GM12878 (cell line): ENCODE measurements around the gene LSM3. TPM values are rescaled to one million over a fixed set of nuclear protein-coding genes. Genes with fewer than 3 reads are reported as not detected.

Experiments
- ATF7 ChIP-seq: fragments of 450-650 bp; IDR thresholded peaks from 2 replicates; pipeline ENCODE4 v1.6.1; 2016; ENCODE audit warnings: low read depth, mild to moderate bottlenecking
- BCLAF1 ChIP-seq: fragments of 450-650 bp; IDR thresholded peaks from 2 replicates; pipeline ENCODE4 v1.6.1; 2017; ENCODE audit warnings: antibody characterized with exemption, mild to moderate bottlenecking, moderate library complexity
- CHD2 ChIP-seq: IDR thresholded peaks from 2 replicates; pipeline ENCODE4 v1.6.1; 2011; ENCODE audit warnings: low read depth, low read length, improper control_type of control experiment, borderline replicate concordance
- CREM ChIP-seq: IDR thresholded peaks from 2 replicates; pipeline ENCODE4 v1.6.1; 2014; ENCODE audit warnings: antibody characterized with exemption, low read depth
- DPF2 ChIP-seq: fragments of 450-650 bp; IDR thresholded peaks from 2 replicates; pipeline ENCODE4 v1.6.1; 2017; ENCODE audit warnings: mild to moderate bottlenecking
- JUND ChIP-seq: IDR thresholded peaks from 2 replicates; pipeline ENCODE4 v1.6.1; 2012; ENCODE audit warnings: low read depth, mild to moderate bottlenecking, low read length, improper control_type of control experiment, moderate library complexity
- MYC ChIP-seq: IDR thresholded peaks from 2 replicates; pipeline ENCODE4 v1.6.1; 2011; ENCODE audit warnings: mild to moderate bottlenecking, low read length, moderate library complexity, inconsistent platforms; ENCODE audit not compliant: insufficient read depth, insufficient replicate concordance, insufficient read length, severe bottlenecking
- NR2C1 ChIP-seq: fragments of 450-650 bp; IDR thresholded peaks from 2 replicates; pipeline ENCODE4 v1.6.1; 2017; ENCODE audit warnings: antibody characterized with exemption, mild to moderate bottlenecking, moderate library complexity
- RBBP5 ChIP-seq: fragments of 200-600 bp; sonication (generic); conservative IDR thresholded peaks from 2 replicates; pipeline ENCODE4 v1.6.1; 2016
- SKIL ChIP-seq: fragments of 450-650 bp; IDR thresholded peaks from 2 replicates; pipeline ENCODE4 v1.6.1; 2017; ENCODE audit warnings: mild to moderate bottlenecking, low read depth, inconsistent platforms; ENCODE audit not compliant: poor library complexity, severe bottlenecking
- SMAD5 ChIP-seq: IDR thresholded peaks from 2 replicates; pipeline ENCODE4 v1.6.1; 2016; ENCODE audit warnings: antibody characterized with exemption, low read depth
- ZNF687 ChIP-seq: fragments of 450-650 bp; IDR thresholded peaks from 2 replicates; pipeline ENCODE4 v1.6.1; 2017; ENCODE audit warnings: mild to moderate bottlenecking, moderate library complexity
- polyA plus RNA-seq, 11 experiments: library from polyadenylated mRNA; depleted of rRNA in 4 of 11; unstranded in 6 of 11; stranded (reverse) in 5 of 11; fragments of >200 nt; fragmentation: Nextera tagmentation in 4 of 11; fragmentation: Illumina TruSeq in 1 of 11; extraction: Ambion mirVana in 4 of 11; extraction: Trizol in 1 of 11; gene quantifications; 1 replicate in 1 of 11; 2 replicates in 10 of 11; pipeline versions ENCODE4 v1.2.1 to v1.2.3, GENCODE V29; 2011 to 2016; ENCODE audit warnings: inconsistent platforms in 2 of 11, missing spikeins in 2 of 11, low read depth in 1 of 11
- total RNA-seq, 4 experiments: library from RNA; depleted of rRNA in 3 of 4; stranded (reverse); fragments of >200 nt in 3 of 4; fragmentation: Illumina TruSeq in 1 of 4; extraction: Trizol in 1 of 4; gene quantifications; 2 replicates each; pipeline versions ENCODE4 v1.2.1 to v1.2.3, GENCODE V29; 2013 to 2021
- TF ChIP-seq, protein P1 (sequence below): IDR thresholded peaks from 2 replicates; pipeline ENCODE4 v1.6.1; 2012; ENCODE audit warnings: mild to moderate bottlenecking, low read depth, low read length
- TF ChIP-seq, protein P2 (sequence below): fragments of 450-650 bp; IDR thresholded peaks from 2 replicates; pipeline ENCODE4 v1.6.1; 2017; ENCODE audit warnings: low read depth, mild to moderate bottlenecking, moderate library complexity

LSM3 gene
- total and polyA plus RNA-seq, 10 of the 15 experiments (the other 5 are each of a cell fraction or from before 2014, with no cell fraction given): 15.5 to 111 (median 29.1) TPM

DNA sequence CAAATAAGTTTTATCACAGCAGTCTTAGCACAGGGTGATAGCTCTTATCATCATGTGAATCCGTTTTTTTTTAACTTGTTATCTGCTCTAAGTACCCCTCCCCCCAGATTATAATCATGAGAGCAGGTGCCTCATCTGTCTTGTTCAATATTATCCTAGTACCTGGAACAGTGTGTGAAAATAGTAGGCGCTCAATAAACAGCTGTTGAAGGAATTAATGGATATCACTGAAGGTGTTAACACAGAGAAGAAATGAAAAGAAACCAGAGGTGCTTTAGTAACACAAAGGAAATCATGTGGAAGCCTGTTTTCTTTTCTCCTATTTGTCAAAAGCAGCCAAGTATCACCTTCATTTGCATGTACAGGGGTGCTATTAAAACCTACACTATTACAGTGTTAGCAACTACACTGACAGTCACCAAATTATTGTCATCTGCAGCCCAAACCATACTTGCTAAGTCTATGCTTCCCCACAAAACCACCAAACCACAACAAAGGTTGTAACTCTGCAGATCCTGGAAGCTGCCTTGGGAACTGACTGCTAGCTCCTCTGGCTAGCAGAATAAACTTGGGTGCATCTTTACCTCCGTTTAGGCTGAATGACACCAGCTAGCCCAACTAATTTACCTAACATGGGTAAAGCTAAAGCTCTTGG, 3.1 kb upstream of the LSM3 start (continued):
- TF ChIP-seq, protein P1, sequence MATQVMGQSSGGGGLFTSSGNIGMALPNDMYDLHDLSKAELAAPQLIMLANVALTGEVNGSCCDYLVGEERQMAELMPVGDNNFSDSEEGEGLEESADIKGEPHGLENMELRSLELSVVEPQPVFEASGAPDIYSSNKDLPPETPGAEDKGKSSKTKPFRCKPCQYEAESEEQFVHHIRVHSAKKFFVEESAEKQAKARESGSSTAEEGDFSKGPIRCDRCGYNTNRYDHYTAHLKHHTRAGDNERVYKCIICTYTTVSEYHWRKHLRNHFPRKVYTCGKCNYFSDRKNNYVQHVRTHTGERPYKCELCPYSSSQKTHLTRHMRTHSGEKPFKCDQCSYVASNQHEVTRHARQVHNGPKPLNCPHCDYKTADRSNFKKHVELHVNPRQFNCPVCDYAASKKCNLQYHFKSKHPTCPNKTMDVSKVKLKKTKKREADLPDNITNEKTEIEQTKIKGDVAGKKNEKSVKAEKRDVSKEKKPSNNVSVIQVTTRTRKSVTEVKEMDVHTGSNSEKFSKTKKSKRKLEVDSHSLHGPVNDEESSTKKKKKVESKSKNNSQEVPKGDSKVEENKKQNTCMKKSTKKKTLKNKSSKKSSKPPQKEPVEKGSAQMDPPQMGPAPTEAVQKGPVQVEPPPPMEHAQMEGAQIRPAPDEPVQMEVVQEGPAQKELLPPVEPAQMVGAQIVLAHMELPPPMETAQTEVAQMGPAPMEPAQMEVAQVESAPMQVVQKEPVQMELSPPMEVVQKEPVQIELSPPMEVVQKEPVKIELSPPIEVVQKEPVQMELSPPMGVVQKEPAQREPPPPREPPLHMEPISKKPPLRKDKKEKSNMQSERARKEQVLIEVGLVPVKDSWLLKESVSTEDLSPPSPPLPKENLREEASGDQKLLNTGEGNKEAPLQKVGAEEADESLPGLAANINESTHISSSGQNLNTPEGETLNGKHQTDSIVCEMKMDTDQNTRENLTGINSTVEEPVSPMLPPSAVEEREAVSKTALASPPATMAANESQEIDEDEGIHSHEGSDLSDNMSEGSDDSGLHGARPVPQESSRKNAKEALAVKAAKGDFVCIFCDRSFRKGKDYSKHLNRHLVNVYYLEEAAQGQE: no peak
- TF ChIP-seq BCLAF1 (no peak), CHD2 (no peak), ATF7 (0 out of 2 replicates have a peak, but pooled peaks have one; percentile 28), MYC (no peak), NR2C1 (no peak), DPF2 (peak; percentile 41; the same call in 1 of the 2 replicates), ZNF687 (no peak), CREM (0 out of 2 replicates have a peak, but pooled peaks have one; percentile 14), SMAD5 (no peak), JUND (no peak), SKIL (no peak), RBBP5 (no peak)
- TF ChIP-seq, protein P2, sequence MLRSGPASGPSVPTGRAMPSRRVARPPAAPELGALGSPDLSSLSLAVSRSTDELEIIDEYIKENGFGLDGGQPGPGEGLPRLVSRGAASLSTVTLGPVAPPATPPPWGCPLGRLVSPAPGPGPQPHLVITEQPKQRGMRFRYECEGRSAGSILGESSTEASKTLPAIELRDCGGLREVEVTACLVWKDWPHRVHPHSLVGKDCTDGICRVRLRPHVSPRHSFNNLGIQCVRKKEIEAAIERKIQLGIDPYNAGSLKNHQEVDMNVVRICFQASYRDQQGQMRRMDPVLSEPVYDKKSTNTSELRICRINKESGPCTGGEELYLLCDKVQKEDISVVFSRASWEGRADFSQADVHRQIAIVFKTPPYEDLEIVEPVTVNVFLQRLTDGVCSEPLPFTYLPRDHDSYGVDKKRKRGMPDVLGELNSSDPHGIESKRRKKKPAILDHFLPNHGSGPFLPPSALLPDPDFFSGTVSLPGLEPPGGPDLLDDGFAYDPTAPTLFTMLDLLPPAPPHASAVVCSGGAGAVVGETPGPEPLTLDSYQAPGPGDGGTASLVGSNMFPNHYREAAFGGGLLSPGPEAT: peak; percentile 36; the same call in 1 of the 2 replicates
